ENCODE data around the gene MOB3B. TPM values are rescaled to one million over a fixed set of nuclear protein-coding genes. Genes with fewer than 3 reads are reported as not detected.

Gene MOB3B
- total RNA-seq, 2 experiments from 2014 or later: 3.0 to 3.2 TPM

DNA sequence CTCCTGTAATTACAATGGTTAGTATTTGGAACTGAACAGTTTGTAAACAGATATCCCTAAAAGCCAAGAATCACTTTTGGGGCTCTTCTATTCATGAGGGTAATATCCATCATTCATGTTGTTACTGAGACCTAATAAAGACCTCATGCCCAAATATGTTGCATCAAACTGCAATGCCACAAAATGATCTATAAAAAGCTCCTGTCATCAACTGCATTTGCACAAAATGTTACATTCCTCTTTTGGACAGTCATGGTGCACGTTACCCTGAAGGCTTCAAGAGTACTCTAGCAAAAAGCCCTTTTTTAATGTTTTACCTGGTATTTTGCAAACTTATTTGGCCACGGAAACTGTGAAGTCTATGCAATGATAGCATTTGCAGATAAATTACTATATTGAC is 218.4 kb downstream of the MOB3B start:
- H3K4me1 Mint-ChIP-seq (ENCODE audit: low read depth): no peaks in the 10 kb centered on the region
- no peak overlapping the region for H3K27ac Mint-ChIP-seq
- no peaks in the 10 kb centered on the region for H3K9me3 Mint-ChIP-seq
- no peak overlapping the region for H3K4me3 Mint-ChIP-seq
- H3K27me3 Mint-ChIP-seq (ENCODE audit: low read depth): peaks cover 4% of the 10 kb centered on the region
- no peak for DNase-seq
- no peaks in the 10 kb centered on the region for H3K36me3 Mint-ChIP-seq (ENCODE audit: low read depth)
- intact Hi-C loops (cut with micrococcal nuclease): no loop called here
- CTCF ChIA-PET: no interaction called here

DNA sequence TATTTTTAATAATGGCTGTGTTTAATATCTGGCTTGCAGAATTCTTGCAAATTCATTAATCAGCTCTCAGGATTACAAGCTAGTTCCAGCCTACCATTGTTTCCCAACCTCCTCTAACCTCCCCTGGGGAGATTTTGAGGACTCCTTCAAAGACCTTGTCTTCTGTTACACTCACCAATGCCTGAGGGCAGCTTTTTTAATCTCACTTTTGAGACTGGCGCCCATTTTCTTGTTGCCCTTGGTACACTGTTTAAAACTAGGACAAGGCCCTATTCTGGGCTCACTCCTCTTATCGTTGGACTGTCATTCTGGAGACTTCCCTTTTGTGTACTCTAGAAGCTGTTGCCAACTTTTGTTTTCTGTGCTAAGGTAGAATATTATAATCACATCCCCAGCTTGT is 219.0 kb downstream of the MOB3B start:
- peaks cover 5% of the 10 kb centered on the region for H3K27me3 Mint-ChIP-seq (ENCODE audit: low read depth)
- no peaks in the 10 kb centered on the region for H3K9me3 Mint-ChIP-seq
- no peak overlapping the region for H3K27ac Mint-ChIP-seq
- intact Hi-C loops (cut with micrococcal nuclease): no loop called here
- no peaks in the 10 kb centered on the region for H3K4me1 Mint-ChIP-seq (ENCODE audit: low read depth)
- no peak for DNase-seq
- H3K36me3 Mint-ChIP-seq (ENCODE audit: low read depth): no peaks in the 10 kb centered on the region
- CTCF ChIA-PET: no interaction called here
- no peak overlapping the region for H3K4me3 Mint-ChIP-seq

DNA sequence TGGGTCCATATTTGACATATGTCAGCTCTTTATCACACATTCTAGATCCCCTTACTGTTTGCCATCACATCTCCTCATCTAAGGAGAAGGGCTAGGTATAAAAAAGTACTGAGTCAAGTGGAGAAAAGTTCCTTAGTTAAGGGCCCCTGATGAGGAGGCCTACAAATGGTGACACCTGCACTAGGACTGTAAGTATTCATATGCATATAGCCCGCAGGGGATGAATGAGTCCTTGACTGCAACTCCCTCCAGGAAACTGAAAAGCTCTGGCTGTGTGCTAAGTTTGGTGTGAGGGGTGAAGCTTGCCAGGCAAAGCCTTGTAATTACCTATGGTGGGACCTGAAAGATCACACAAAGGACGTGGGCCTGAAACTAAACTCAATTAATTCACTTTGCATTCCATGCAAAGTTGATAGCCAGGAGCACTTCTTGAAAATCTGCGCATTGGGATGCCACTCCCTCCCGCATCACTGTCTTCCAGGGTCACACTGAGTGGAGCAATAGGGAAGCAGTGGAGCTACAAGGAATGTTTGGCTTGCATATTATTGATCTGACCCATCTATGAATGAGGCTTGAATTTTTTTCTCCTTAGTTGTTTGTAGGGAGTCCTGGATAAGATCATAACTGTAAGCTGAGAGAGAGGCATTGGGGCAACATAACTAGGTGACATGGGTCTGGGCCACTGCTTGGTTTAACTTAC is 220.8 kb downstream of the MOB3B start:
- CTCF ChIA-PET: interaction anchor here (0.9 kb wide), 1 partner anchor 25 kb away, joined by 3 read pairs; no protein-coding TSS in a partner anchor
- Mint-ChIP-seq H3K4me3 (no peak overlapping the region), H3K27ac (no peak overlapping the region), H3K27me3 (ENCODE audit: low read depth) (peaks cover 2% of the 10 kb centered on the region), H3K36me3 (ENCODE audit: low read depth) (no peaks in the 10 kb centered on the region), H3K4me1 (ENCODE audit: low read depth) (no peaks in the 10 kb centered on the region), H3K9me3 (no peaks in the 10 kb centered on the region)
- DNase-seq: no peak
- intact Hi-C loops (cut with micrococcal nuclease): no loop called here

DNA sequence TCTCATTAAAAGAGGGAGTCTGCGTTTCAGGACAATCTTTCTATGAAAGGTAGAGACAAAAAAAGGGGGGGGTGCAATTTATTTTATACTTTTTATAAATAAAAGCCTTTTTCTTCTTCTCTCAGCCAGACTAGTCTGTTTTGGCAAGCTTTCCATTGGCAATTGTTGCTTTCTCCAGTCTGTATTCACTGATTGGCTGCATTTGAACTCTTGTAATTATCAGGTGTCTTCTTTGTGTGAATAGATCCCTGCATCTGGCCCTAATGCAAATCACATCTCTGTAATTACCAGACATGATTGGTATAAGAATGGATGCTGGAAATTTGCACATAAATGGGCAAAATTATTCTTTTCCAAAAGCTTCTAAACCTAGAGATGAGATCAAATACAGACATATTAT is 225.1 kb downstream of the MOB3B start:
- H3K4me1 Mint-ChIP-seq (ENCODE audit: low read depth): no peaks in the 10 kb centered on the region
- peaks cover 7% of the 10 kb centered on the region for H3K27me3 Mint-ChIP-seq (ENCODE audit: low read depth)
- DNase-seq: no peak
- intact Hi-C loops (cut with micrococcal nuclease): no loop called here
- H3K4me3 Mint-ChIP-seq: no peak overlapping the region
- CTCF ChIA-PET: interaction anchor here (0.8 to 1.1 kb wide), 2 partner anchors 12 to 29 kb away, joined by 3 read pairs; no protein-coding TSS in a partner anchor
- H3K27ac Mint-ChIP-seq: no peak overlapping the region
- H3K9me3 Mint-ChIP-seq: no peaks in the 10 kb centered on the region
- H3K36me3 Mint-ChIP-seq (ENCODE audit: low read depth): no peaks in the 10 kb centered on the region

DNA sequence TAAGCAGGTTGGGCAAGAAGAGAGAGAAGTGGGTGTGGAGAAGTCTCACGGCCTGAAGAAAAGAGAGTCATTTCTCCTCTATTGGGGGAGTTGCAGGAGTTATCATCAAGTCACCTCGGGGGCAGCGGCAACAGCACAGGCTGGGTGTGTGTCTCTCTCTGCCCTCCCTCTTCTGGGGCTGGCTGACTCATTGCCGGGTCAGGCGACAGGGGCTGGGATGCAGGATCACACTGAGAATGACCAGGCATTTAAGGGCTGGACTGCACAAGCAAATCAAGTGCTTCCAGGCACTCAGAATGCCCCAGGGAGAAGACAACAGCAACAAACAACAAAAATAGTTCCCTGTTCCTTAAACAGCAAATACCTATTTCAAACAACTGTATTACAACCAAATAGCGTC is 226.4 kb downstream of the MOB3B start:
- Mint-ChIP-seq H3K4me3 (no peak overlapping the region), H3K9me3 (no peaks in the 10 kb centered on the region), H3K27me3 (ENCODE audit: low read depth) (peaks cover 7% of the 10 kb centered on the region), H3K4me1 (ENCODE audit: low read depth) (no peaks in the 10 kb centered on the region), H3K27ac (no peak overlapping the region), H3K36me3 (ENCODE audit: low read depth) (no peaks in the 10 kb centered on the region)
- no peak for DNase-seq
- intact Hi-C loops (cut with micrococcal nuclease): no loop called here
- CTCF ChIA-PET: no interaction called here

DNA sequence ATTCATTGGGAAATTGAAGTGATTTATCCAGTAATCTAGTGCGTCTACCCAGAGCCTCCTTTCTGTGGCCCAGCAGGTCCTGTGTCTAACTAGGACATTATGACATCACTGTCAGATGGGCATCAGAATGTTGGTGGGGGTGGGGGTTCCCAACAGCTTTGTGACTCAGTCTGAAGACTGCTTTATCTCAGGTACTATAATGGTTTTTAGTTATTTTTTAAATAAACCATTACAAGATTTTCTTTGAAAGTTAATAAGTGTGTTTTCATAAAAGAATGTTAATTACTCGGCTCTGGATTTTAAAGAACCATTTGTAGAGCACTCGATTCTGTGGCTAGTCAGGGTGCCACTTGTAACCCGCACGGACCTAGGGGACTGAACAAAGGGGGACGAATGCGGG is 232.6 kb downstream of the MOB3B start, which contains the start of gene EQTN:
Gene EQTN, minus strand, starts transcription at position 101 of the 400 bp plus-strand sequence. Its CDS starts 95 bp downstream, at position 6.
- Mint-ChIP-seq H3K9me3 (no peaks in the 10 kb centered on the region), H3K4me1 (ENCODE audit: low read depth) (no peaks in the 10 kb centered on the region), H3K36me3 (ENCODE audit: low read depth) (no peaks in the 10 kb centered on the region), H3K27ac (no peak within 1 kb of the TSS), H3K4me3 (no peak within 1 kb of the TSS), H3K27me3 (ENCODE audit: low read depth) (peaks cover 10% of the 10 kb centered on the region)
- CTCF ChIA-PET: interaction anchor here (0.7 kb wide), 2 partner anchors 9 to 1197 kb away, joined by 3 read pairs; no protein-coding TSS in a partner anchor
- intact Hi-C loops (cut with micrococcal nuclease): no loop called here
- DNase-seq: no peak

DNA sequence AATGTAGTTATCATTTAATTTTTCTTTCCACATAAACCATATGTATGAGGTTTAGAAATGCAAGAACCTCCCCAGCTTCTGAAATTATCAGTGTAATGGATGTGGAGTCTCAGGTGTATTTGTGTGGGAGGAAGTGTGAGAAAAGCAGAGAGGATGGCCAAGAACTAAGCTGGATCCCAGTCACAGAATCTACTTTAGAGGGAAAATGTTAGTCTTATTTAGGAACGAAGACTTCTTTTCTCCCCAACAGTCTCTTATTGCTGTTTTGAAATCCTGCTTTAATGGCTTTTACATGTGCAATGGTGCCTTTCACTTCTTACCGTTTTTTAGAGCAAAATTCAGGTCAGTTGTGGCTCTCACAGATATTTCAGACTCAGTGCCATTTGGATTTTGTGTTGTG is 235.6 kb downstream of the MOB3B start:
- Mint-ChIP-seq H3K27ac (no peak overlapping the region), H3K4me1 (ENCODE audit: low read depth) (no peaks in the 10 kb centered on the region), H3K9me3 (no peaks in the 10 kb centered on the region), H3K27me3 (ENCODE audit: low read depth) (peaks cover 17% of the 10 kb centered on the region), H3K36me3 (ENCODE audit: low read depth) (no peaks in the 10 kb centered on the region), H3K4me3 (no peak overlapping the region)
- DNase-seq: no peak
- intact Hi-C loops (cut with micrococcal nuclease): no loop called here
- CTCF ChIA-PET: no interaction called here

DNA sequence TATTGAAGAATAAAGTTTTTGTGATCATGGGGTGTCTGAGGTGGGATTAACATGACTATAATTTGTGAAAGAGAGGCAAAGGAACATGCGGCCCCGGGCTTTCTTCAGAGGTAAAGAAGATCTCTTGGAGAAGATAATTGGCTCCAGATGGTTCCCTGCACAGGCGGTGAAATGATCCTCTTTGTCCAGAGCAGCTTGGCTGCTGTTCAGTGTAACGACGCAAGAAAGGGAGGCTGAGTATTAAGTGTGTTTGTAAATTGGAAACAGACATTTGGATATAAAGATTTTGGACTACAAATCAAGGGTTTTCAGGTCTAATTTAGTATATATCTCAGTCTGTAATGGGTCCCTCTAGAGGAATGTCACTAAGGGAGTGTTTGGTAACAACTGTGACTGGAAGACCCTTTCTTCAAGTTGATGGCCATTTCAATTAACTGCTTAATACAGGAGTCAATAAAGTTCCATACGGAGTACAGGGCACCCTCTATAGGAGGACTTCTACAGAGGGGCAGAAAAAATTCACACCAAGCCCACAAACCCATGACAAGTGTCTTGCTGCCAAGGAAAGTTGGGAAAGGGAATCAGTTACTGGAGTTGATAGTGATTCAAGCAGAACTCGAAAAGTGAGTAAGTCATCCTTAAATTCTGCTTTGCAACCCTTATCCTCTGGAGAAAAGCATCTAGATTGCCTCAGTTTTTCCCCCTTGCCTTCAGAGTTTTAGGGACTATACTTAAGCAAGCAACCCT is 236.8 kb downstream of the MOB3B start:
- no peaks in the 10 kb centered on the region for H3K9me3 Mint-ChIP-seq
- H3K27ac Mint-ChIP-seq: no peak overlapping the region
- no peaks in the 10 kb centered on the region for H3K4me1 Mint-ChIP-seq (ENCODE audit: low read depth)
- H3K36me3 Mint-ChIP-seq (ENCODE audit: low read depth): no peaks in the 10 kb centered on the region
- CTCF ChIA-PET: no interaction called here
- DNase-seq: no peak
- H3K4me3 Mint-ChIP-seq: no peak overlapping the region
- H3K27me3 Mint-ChIP-seq (ENCODE audit: low read depth): peaks cover 19% of the 10 kb centered on the region
- intact Hi-C loops (cut with micrococcal nuclease): no loop called here

DNA sequence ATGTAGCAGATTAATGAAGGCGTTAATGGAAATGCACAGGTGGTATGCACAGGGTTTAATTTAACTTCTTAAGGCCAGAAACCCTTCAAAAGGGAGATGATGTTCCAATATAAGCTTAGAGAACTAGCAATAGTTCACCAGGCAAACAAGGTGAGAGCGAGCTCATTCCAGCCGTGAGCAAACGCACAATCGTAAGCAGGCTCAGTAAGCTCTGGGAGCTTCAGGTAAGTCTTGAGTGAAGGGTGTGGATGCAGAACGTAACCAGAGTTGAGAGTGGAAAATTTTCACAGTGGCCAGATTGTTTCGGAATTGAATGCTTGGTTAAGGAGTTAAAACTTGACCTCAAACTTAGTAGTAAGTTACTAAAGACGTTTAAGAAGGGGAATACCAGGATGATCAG is 238.3 kb downstream of the MOB3B start:
- intact Hi-C loops (cut with micrococcal nuclease): no loop called here
- H3K9me3 Mint-ChIP-seq: no peaks in the 10 kb centered on the region

DNA sequence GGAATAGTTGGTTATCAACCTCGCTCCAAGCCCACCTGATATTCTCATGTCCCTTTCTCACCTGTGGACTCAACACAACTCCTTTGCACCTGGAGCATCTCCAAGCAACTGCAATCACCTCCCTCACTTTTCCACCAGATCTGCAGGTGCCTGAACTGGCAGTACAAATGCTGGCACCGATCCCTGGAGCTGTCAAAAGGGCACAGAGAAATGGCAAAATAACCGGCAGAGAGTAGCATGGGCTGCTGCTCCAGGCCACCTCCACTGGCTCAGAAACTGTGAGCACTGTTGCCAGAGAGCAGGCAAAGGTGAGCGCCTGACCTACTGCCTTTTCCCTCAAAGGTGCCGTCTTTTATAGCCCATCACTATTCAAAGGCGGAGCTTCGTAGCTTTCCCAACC is 247.3 kb downstream of the MOB3B start:
- peaks cover 22% of the 10 kb centered on the region for H3K27me3 Mint-ChIP-seq (ENCODE audit: low read depth)
- intact Hi-C loops (cut with micrococcal nuclease): no loop called here
- no peak overlapping the region for H3K27ac Mint-ChIP-seq
- no peaks in the 10 kb centered on the region for H3K36me3 Mint-ChIP-seq (ENCODE audit: low read depth)
- CTCF ChIA-PET: interaction anchor here (0.5 to 0.7 kb wide), 2 partner anchors 51 to 504 kb away, joined by 3 to 4 read pairs; no protein-coding TSS in a partner anchor
- DNase-seq: no peak
- peaks cover 4% of the 10 kb centered on the region for H3K4me1 Mint-ChIP-seq (ENCODE audit: low read depth)
- no peak overlapping the region for H3K4me3 Mint-ChIP-seq
- no peaks in the 10 kb centered on the region for H3K9me3 Mint-ChIP-seq

More for the DNA sequence above, 238.3 kb downstream of the MOB3B start:
- Mint-ChIP-seq H3K27ac (no peak overlapping the region), H3K36me3 (ENCODE audit: low read depth) (no peaks in the 10 kb centered on the region), H3K4me1 (ENCODE audit: low read depth) (no peaks in the 10 kb centered on the region), H3K4me3 (no peak overlapping the region), H3K27me3 (ENCODE audit: low read depth) (peaks cover 22% of the 10 kb centered on the region)
- CTCF ChIA-PET: no interaction called here
- DNase-seq: no peak

DNA sequence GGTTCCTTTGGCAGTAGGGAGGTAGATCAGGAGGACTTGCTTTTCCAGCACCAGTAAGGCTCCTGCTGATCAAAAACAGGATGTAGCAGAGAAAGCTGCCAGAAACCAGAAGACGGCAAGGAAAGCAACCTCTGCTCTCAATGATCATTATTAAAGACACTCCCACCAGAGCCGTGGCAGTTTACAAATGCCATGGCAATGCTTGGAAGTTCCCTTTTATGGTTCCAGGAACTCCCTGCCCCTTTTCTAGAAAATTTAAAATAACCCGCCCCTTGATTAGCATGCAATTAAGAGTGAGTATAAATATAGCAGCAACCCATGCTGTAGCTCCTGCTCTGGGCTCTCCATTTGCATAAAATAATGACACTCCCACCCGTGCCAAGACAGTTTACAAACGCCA is 248.8 kb downstream of the MOB3B start:
- Mint-ChIP-seq H3K4me3 (no peak overlapping the region), H3K4me1 (ENCODE audit: low read depth) (peaks cover 4% of the 10 kb centered on the region), H3K36me3 (ENCODE audit: low read depth) (no peaks in the 10 kb centered on the region), H3K27me3 (ENCODE audit: low read depth) (peaks cover 18% of the 10 kb centered on the region), H3K9me3 (no peaks in the 10 kb centered on the region), H3K27ac (no peak overlapping the region)
- intact Hi-C loops (cut with micrococcal nuclease): no loop called here
- CTCF ChIA-PET: no interaction called here
- DNase-seq: no peak

DNA sequence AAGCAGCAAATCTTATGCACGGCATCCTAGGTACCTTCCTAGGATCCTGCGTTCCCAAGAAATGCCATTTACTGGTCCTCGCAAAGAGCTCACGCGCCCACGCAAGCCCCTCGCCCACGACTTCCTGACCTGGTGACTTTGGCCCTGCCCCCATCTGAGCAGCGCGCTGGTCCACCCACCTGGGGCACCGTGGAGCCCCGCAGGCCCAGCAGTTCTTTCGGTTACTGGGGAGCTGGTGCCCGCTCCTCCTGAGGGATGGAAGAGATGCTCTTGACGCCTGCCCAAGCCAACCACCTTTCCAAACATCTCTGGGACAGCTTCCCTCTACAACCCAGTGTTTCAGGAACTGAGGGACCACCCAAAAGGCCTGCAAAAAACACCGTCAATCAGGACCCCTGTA is 249.4 kb downstream of the MOB3B start:
- Mint-ChIP-seq H3K9me3 (no peaks in the 10 kb centered on the region), H3K27me3 (ENCODE audit: low read depth) (peaks cover 18% of the 10 kb centered on the region), H3K4me3 (no peak overlapping the region)

DNA sequence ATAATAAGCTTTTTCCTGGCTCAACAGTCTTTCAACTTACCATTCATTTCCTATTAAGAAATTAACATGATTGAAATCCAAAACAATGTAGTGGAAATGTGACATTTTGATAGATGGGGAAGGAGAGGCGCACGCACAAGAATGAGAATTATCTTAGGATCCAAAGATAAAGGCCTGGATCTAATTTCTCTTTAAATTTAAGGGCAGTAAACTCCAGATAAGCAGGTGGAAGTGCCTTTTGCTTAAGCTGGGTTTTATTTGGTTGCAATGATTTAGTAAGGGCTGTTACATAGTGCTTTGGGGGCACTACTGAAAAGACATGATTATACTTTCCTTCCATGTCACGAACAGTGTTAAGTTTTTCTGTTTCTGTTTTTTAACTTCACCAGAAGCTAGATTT is 250.0 kb downstream of the MOB3B start:
- Mint-ChIP-seq H3K27ac (no peak overlapping the region), H3K36me3 (ENCODE audit: low read depth) (no peaks in the 10 kb centered on the region), H3K27me3 (ENCODE audit: low read depth) (peaks cover 18% of the 10 kb centered on the region), H3K4me1 (ENCODE audit: low read depth) (peaks cover 4% of the 10 kb centered on the region), H3K9me3 (no peaks in the 10 kb centered on the region), H3K4me3 (no peak overlapping the region)
- intact Hi-C loops (cut with micrococcal nuclease): loop anchor here (5.0 kb wide), 1 partner anchor 253 kb away; no protein-coding TSS in a partner anchor
- DNase-seq: no peak
- CTCF ChIA-PET: interaction anchor here (1.4 to 1.5 kb wide), 2 partner anchors 8 to 249 kb away, joined by 3 to 5 read pairs; no protein-coding TSS in a partner anchor

More for the DNA sequence above, 249.4 kb downstream of the MOB3B start:
- no peaks in the 10 kb centered on the region for H3K36me3 Mint-ChIP-seq (ENCODE audit: low read depth)
- DNase-seq: no peak
- no peak overlapping the region for H3K27ac Mint-ChIP-seq
- peaks cover 4% of the 10 kb centered on the region for H3K4me1 Mint-ChIP-seq (ENCODE audit: low read depth)
- CTCF ChIA-PET: no interaction called here
- intact Hi-C loops (cut with micrococcal nuclease): no loop called here
